Embryonic facial prominence (tissue), 1 donor: ENCODE data around the gene PMFBP1.

ENCODE experiments used
- DNase-seq: peaks from one replicate; pipeline ENCODE4 v3.0.0-alpha.2; 2016; ENCODE audit errors: extremely low spot score

PMFBP1 gene

GRCh38 chr16:72172105-72173034 lies at the start of gene PMFBP1:
Gene PMFBP1, minus strand, starts transcription at chr16:72172155. Its CDS starts 947 bp downstream, at chr16:72171208.
- no peak for DNase-seq

- no peak for DNase-seq
These were observed 49.7 kb upstream of the PMFBP1 start for GRCh38 chr16:72221630-72222024.

DNA sequence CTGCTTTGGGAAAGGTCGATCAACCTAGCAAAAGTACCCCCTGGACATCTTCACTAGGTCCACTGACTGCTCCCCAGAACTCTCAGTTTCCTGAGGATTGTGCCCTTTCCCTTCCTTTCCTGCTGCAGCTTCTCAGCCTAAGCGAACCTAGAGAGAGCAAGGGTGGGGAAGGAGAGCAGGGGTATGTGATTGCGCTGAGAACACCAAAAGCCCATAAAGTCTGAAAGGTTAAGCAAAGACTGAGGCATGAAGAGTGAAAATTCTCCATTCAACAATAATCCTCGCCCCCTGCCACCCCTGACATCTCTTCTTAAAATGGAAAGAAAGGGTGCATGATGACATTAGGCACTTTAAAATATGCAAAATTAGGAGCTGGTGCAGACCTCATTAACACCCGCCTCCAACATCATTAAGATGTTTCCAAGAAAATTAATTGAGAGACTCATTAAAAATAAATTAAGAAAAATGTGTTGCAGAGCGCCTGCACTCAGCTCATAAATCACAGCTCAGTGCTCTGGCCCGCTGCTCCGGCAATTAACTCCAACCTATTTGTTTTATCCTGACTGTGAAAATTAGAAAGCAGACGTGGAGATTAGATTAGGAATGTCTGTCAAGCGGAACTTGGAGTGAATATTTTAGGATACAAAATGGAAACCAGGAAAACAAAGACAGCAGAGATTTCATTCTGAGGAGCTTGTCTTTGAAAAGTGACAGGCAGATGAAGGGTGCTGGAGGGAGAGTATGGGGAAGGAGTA lies 49.1 kb upstream of the PMFBP1 start:
- DNase-seq, result no peak

- no peak for DNase-seq
These were observed 47.3 kb upstream of the PMFBP1 start for GRCh38 chr16:72219282-72219681.

DNA sequence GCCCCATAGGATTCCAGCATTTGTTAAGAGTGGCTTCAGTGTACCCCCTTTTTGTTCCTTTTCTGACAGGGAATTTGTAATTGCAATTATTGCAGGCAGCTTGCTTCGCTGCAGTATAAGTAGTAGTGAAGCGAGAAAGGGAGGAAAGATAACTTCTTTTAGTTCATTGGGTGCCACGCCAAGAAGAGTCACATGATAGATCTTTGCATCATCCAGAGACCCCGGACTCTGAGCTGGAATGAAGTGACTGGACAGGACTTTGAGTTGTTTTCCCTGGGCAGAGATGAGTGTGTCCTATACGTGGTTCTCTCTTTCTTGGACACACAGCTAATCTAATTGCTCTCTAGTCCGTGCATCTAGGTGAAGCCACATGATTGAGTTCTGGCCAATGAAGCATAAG lies 44.8 kb upstream of the PMFBP1 start:
- DNase-seq, result no peak

GRCh38 chr16:72214821-72215220 lies 42.9 kb upstream of the PMFBP1 start:
- DNase-seq, result no peak

DNA sequence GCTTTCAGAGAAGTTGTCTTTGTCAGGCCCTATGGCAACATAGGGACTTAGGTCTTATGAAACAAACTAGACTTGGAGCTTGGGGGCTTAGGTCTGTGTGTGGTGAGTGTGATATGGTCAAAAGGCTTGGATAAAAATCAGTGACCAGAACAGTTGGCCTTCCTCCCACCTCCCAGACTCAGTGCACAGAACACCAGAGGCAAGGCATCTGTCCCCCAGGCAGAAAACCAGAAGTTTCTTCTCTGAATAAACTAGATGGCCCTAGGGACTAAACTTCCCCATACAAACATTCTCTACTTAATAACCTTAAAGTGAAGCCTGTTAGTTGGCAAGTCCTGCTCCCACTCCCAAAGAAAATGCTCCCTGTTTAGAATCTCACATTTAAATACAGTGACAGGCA lies 39.2 kb upstream of the PMFBP1 start:
- no peak for DNase-seq

- DNase-seq, result no peak
These were observed 38.6 kb upstream of the PMFBP1 start for GRCh38 chr16:72210555-72210954.

- no peak for DNase-seq
These were observed 38.1 kb upstream of the PMFBP1 start for GRCh38 chr16:72210072-72210471.

- no peak for DNase-seq
These were observed 34.3 kb upstream of the PMFBP1 start for GRCh38 chr16:72206299-72206698.

- no peak for DNase-seq
These were observed 31.4 kb upstream of the PMFBP1 start for GRCh38 chr16:72203401-72203800.

GRCh38 chr16:72202014-72202413 lies 30.1 kb upstream of the PMFBP1 start:
- no peak for DNase-seq

DNA sequence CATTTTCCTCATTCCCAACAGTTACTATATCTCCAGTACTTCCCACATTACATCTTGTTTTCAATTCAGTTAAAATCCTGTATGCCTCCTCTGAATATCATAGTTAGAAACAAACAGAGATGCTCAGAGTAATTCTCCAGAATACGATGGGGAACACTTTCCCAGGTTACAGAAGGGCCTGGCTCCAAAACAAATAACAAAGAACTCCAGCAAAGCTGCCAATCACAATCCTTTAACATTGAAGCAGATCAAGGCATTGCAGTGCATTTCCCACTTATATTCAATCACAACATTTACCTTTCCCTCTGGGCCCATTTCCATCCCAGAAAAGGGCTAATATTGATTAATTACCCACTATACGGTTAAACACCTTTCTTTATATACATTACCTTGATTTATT lies 29.4 kb upstream of the PMFBP1 start:
- DNase-seq, result no peak

DNA sequence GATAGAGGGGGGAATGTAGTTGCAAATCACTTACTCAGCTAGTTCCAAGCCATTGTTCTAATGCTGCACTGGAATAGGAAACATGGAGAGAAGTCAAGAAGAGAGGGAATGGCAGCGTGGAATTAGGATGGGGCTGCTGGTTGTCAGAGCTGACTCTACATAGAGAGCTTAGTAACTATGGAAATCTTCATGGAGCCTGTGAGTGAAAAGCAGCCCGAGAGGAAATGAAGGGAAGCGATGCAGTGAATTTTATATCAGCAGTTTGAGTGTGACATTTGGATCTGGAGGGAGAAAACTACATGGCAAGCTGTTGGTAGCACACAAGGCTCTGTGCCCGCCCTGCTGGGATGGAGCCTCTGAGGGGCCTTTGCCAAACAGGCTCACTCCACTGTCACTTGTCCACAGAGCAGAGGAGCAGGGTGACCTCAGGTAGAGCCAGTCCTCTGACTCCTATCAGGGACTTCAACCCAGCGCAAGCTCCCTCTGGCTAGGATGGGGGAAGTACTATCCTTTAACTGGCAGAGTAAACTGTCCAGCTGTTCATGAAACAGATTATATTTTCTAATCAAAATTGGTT lies 27.9 kb upstream of the PMFBP1 start:
- no peak for DNase-seq

DNA sequence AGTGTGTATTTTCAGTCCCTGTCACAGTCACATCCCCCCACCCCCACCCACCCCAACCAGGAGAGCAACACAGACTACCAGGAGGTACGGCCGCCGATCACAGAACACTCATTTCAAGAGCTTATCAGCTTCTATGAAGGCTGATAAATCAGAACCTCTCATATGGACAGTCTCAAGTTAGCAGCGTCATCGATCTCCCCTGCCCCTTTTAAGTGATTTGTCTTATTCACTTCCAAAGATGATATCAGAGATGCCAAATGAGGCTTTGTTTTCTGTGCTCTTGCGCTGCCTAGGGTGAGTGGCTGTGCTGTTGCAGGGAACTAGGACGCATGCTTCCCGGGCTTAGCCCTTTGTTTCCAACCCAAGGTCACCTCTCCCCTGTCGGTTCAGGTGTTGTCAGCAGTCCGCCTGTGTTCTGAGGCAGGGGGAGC lies 26.8 kb upstream of the PMFBP1 start:
- no peak for DNase-seq

DNA sequence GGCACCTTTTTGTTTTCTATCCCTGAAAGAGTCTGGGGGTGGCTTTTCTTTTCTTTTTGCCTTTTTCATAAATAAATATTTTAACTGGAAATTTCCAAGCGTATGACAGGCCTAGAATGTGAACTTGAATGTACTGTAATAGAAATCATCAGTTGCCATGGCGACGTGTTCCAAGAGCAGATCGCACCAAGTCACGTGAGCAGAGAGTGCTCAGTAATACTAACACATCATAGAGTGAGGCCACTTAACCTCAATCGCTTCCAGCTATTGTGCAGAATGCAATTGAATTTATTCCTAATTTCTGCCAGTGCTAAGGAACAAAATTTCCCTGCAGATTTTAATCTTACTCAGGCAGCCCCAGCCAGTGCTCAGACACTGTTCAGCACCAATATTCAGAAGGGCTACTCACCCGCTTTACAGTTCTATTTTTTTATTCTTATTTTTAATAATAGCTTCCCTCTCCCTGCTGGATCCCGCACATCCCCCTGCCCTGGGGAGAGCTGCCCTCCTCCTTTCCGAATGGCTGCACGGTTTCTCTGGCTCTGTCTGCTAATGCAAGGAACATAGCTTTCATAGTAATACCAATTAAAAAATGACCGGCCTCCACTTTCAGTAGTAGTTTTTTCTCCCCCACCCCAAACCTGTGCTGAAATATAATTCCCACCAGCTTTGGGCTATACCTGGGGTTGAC lies 26.2 kb upstream of the PMFBP1 start:
- peak; percentile 90 for DNase-seq

- no peak for DNase-seq
These were observed 25.6 kb upstream of the PMFBP1 start for GRCh38 chr16:72197545-72197944.

- no peak for DNase-seq
These were observed 23.7 kb upstream of the PMFBP1 start for GRCh38 chr16:72195609-72196008.

GRCh38 chr16:72191551-72191950 lies 19.6 kb upstream of the PMFBP1 start:
- no peak for DNase-seq

GRCh38 chr16:72189865-72190371 lies 18.0 kb upstream of the PMFBP1 start:
- DNase-seq, result no peak

DNA sequence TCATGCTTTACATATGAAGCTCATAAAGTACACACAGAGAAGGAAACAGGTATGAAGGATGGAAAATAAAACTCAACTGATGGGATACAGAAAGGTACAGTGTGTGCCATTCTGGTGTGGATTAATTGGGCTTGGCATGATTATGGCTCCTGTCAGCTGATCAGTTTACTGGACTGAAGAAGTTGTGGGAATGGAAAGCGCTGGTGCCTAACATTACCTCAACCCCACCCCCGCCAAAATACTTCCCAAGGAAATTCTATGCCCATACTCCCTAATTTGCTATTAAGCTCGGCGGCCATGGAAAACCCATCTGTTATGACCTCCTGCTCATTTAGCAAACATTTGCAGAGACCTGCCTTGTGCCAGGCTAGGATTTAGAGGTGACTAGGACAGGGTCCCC lies 16.6 kb upstream of the PMFBP1 start:
- no peak for DNase-seq

- no peak for DNase-seq
These were observed 15.6 kb upstream of the PMFBP1 start for GRCh38 chr16:72187551-72187950.
